Activated T-cell treated with anti-CD3 and anti-CD28 coated beads, Interleukin-2, amount 50 U/mL, for 48 hours (primary cell): ENCODE measurements around the gene TM9SF2.
A peak's percentile ranks its signal among the peaks of the same experiment; 100 is the strongest.
"Not testable (repeated sequence)": the region's sequence is repeated elsewhere in the genome, so short reads cannot be mapped to it uniquely, and the experiment has no call there.

Experiments used
- DNase-seq, 2 experiments: peaks; one replicate each; pipeline ENCODE4 v3.0.0-alpha.2; 2020

The TM9SF2 gene

DNA sequence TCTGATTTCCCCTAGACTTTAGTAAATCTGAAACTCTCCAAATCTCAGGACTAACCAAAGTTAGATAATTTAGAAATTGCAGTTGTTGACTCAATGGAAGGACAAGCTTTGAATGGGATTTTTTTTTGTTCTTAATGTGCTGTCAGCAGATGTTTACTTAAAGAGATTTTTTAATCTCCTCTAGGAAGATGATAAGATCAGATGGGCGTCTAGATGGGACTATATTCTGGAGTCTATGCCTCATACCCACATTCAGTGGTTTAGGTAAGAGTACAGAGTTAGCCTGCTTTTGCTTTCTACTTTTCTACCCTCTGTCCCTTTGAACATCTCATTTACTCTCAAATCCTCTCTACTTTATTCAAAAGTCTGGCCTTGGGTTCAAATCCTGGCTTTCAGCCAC lies 39.3 kb downstream of the TM9SF2 start:
- no peak for DNase-seq

DNA sequence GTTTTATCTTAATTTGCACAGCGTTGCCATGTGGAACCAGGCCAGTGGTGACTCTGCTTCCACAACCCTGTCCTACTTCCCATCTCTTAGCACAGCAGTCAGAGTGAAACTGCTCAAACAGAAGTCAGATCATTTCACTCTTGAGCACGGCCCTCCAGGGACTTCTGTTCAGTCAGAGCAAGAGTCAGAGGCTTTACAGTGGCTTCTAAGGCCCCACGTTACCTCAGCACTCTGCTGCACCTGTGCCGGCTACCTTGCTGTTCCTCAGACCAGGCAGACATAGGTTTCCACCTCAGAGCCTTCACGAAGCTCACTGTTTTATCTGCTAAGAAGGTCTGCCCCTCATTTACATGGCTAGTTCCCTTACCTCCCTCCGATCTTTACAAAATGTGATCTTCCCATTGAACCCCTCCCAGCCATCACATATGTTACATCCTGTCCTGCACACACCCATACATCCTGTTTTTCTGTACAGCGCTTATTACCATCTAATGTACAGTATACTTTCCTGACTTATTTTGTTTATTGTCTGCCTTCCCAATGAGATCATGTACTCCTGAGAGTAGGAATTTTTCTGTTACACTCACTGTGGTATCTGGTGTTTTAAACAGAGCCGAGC lies 41.6 kb downstream of the TM9SF2 start:
- DNase-seq: peak; percentile 52 to 70

DNA sequence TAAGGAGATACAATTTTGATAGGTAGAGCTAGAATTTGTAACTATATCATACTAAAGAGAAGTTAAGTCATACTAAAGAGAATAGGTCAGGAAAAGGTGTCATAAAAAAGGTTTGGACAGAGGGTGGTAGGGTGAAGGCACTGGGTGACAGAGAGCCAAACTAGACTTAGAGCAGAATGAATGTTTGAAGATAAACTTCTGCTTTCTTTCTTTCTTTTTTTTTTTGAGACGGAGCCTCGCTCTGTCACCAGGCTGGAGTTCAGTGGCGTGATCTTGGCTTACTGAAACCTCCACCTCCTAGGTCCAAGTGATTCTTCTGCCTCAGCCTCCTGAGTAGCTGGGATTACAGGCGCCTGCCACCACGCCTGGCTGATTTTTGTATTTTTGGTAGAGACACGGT lies 44.1 kb downstream of the TM9SF2 start:
- DNase-seq: no peak

DNA sequence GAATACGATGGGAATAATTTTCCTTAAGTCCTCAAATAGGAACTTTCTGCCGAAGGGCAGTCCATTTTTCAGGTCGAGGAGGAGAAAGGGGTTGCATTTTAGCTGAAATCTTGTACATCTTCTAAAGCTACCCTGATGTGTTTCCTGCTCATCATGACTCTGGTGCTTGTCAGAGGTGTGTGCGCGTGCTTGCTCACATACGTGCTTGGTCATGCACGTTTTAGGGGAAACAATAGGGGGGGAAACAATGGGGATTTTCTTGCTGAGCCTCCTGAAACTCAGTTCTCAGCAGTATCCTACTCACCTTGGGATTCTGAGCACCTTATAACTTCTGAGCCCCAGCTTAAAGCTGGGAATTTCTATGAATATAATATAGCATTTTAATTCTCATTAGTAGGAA lies 44.7 kb downstream of the TM9SF2 start:
- DNase-seq: no peak

DNA sequence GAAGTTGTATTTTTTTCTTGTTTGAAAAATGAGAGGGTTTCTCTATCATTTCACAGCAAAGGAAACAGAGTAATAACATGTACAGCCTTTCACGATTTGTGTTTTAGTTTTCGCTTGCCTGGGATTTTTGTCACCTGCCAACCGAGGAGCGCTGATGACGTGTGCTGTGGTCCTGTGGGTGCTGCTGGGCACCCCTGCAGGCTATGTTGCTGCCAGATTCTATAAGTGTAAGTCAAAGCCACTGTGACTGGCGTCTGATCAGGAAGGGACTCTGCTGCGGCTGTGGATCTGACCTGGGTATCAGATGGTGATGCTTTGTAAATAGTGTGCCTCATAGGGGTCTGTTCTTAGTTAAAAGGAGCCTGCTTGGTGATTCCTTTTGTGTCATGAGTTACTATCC lies 45.6 kb downstream of the TM9SF2 start:
- DNase-seq: no peak

DNA sequence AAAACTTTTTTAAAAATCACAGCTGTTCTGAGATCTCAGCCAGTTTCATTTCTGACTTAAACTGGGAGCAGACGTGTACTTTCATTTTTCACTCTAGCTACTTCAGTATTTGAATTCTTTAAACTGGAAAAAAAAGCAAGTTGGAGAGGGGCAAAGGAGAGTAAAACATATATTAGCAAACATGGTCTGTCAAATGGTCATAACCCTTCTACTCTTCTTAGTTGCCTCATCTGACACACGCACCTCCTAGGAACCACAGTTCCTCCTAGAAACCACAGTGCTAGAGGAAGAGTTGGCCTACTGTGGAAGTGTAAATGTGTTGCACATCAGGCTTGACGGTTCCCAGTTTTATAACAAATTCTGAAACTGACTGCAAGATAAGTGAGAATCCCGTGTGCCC lies 47.2 kb downstream of the TM9SF2 start:
- no peak for DNase-seq

DNA sequence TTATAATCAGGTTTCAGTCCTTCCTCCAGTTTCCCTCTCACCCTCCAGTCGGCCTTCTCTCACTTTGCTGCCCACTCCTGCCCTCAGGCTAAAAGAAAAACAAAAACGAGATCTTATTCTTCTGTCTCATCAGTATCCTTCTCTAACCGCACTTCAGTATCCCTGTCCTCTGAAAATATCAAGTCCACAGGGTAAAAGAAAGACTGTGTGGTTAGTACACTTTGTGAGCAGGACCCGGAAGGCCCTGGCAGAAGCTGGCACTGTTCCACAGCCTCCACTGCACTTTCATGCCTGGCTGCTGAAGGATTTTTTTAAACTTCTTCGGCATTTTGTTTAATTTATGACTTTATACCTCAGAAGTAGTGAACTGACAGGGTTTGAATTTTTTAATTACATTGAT lies 51.8 kb downstream of the TM9SF2 start:
- DNase-seq: no peak

DNA sequence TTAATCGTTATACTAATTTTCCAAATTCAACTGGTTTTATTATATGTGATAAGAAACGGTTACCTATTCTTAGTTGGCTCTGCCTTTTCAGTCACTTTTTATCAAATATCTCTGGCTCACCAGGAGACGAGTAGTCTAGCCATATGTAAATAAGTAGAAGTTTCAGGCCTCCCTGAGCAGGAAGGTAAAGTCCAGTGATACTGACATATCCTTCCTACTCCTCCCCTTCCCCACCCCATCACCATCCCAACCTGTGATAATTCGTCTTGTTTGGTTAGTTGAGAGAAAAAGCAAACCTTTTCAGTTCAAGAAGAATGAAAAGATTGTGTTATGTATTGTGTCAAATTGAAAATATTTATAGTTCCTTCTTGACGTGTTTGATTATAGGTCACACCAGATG lies 53.9 kb downstream of the TM9SF2 start:
- no peak for DNase-seq

DNA sequence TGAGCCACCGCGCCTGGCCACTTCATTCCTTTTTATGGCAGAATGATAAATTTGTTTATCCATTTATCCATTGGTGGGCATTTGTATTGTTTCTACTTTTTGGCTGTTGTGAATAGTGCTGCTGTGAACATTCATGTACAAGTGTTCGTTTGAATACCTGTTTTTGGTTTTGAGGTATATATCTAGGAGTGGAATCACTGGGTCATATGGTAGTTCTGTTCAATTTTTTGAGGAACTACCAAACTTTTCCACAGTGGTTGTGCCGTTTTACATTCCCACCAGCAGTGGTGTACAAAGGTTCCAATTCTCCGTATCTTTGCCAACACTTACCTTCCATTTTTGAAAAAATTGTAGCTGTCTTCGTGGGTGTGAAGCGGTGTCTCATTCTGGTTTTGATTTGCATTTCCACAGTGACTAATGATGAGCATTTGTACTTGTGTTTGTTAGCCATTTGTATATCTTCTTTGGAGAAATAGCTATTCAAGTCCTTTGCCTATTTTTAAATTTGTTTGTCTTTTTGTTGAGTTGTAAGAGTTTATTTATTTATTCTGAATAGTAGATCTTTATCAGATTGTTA lies 55.7 kb downstream of the TM9SF2 start:
- DNase-seq: no peak

DNA sequence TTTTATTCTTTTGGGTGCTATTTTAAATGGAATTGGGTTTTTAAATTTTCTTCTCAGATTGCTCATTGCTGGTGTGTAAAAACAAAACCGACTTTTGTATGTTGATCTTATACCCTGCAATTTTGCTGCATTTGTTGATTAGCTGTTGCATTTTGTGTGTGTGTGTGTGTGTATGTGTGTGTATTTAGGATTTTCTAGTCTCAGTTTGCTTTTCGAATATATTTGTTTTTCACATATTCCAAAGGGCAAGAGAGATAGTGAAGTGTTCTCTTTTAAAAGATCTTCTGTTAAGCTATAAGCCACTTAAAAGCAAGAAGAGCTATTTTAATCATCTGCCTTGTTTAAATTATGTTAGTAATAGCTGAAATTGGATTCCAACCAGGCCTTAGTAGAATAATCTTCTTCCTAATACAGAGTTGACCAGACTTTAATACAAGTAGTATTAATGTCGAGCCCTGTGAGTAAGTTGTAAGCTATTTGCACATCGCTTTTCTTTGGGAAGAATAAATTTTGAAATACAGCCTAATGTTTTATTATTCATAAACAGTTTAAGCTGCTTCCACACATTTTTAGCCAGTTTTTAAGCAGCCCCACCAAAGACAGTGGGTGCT lies 57.4 kb downstream of the TM9SF2 start:
- no peak for DNase-seq

DNA sequence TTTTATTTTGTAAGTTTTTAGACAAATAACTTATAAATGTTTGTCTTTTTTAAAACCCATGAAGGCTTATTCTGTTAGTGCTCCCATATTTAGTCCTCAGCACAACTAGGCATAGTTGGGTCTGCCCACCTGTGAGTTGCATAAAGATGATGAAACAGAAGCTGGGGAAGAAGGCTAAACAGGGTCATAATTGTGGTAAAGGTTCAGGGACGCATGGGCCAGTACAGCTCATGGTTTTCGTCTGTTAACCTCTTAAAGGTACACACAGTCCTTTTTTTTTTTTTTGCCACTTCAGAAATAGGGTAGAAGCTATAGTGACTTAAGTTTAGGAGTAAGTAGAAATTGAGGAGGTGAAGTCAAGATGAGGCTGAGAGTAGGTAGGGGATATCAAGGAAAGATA lies 58.3 kb downstream of the TM9SF2 start:
- no peak for DNase-seq

DNA sequence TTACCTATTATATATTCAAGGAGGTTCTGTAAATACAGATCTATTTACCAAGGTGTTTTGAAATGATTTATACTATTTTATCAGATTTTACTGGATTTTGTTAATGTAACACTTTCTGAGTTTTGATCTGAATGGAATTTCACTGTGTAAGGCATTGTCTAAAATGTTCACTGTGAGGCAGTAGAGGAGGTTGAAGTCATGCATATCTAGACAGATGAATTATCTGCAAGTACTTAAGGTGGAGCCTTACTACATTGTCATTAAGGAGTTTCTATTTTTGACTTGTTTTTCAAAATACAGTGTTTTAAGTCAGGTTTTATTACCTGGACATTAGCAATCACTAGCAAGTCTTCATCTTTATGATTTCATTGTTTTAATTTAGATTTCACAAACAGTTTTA lies 62.1 kb downstream of the TM9SF2 start:
- no peak for DNase-seq

DNA sequence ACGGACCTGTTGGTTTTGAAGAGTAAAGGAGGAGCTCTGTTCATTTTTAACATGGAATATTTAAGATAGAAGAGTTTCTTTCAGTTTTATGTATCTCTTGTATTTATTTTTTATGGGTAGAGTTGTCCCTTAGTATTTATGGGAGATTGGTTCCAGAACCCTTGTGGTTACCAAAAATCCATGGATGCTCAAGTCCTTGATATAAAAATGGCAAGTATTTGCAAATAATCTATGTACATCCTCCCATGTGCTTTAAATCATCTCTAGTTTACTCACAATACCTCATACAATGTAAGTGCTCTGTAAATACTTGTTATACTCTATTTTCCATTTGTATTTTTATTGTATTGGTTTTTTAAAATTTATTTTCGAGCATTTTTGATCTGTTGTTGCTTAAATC lies 63.1 kb downstream of the TM9SF2 start:
- DNase-seq: no peak

DNA sequence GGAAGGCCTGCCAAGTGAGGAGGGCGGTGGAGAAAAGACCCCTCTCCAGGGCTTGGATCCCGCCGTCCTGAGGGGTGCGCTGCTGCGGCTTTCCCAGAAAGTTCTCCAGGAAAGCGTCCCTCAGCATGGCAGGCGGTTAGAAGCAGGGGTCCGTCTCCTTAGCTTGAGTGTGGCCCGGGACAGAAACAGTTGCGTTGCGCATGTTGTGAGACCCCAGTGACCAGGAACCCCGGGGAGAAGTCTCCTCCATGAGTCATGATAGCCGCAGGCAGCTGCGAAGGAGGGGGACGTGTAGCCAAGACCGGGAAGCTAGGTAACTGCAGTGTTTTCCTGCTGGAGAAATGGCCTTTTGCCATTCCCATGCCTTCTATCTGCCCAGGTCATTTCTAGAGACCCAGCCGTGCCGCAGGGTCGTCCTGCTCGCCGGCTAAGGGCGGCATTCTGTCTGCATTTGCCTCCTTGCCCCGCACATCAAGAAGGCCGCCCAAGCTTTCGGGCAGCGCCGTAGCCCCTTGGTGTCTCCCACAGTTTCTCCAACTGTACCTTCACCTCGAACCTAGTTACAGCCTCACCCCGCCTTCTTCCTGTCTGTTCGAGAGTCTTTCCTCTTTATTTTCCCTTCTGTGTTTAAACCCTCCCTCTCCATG lies 64.3 kb downstream of the TM9SF2 start:
- no peak for DNase-seq

DNA sequence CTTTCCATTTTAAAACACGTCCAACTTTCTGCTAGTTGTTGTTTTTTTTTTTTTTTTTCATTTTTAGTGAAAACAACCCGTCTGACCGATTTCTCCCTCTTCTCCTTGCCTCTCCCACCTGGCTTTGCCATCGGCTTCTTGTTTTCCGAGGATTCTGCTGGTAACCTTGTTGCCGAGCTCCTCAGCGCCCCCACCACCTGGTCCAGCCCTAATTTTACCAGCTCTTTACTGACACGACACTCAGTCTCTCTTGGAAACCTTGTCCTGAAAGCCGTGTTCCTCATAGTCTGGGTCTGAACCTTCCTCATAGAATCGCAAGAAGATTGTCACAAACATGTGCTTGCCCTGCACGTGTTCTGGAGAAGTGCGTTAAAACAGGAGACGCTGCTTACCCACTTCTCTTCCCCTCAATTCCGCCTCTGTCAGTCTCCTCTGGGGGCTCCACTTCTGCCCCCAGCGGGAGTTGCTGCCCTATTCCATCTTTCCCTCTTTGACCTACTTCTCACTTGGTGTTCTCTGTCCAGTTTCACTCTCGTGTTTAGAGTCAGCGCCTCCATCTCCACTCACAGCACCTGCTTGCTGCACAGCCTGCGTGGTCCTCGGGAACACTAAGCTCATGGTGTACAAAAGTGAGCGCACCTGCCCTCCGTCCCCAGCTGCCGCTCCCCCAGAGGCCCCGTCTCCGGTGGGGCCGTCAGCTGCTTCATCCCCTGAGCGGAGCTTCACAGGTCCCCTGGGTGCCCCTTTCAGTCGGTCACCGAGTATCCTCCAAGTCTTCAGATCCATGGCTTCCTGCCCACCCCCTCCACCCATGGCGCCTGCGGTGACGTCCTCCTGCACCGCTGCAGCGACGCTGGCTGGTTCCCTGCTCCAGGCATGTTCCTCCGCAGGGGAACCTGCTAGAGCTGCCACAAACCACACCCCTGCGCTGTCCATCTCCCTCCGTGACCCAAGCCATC lies 65.1 kb downstream of the TM9SF2 start:
- DNase-seq: no peak

DNA sequence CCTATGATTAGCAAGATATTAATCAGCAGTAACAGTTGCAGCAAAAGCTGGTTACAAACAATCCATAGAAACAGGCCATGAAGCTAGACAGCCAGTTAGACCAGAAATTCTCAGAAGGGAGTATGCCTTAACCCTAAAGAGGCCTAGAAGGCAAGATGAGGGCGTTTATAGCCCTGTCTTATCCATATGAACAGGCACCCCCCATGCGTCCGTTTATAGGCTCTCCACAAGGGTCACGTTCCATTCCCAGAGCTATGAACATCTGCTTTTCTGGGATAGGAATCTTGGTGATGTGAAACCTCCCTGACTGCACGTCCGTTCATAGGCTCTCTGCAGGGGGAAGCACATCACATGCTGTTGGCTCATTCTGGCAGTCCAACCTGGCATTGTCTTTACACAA lies 67.6 kb downstream of the TM9SF2 start:
- DNase-seq: not testable (repeated sequence)

DNA sequence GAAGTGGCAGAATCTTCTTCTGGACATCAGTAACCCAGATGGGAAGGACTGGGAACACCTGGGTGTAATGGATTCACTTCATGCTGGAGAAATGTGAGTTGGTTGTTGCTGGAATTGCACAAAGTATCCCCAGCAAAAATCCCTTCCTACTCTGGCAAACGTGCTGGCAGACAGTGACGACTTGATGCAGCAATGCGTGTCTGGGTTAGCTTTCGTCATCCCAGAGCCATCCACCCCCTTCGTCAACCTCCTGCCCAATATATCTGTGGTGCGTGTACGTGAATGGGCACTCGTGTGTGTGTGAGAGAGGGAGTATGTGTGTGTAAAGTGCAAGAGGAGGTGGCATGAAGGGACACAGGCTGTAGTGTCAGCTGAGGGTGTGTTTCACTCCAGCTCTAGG lies 70.9 kb downstream of the TM9SF2 start:
- DNase-seq: no peak

DNA sequence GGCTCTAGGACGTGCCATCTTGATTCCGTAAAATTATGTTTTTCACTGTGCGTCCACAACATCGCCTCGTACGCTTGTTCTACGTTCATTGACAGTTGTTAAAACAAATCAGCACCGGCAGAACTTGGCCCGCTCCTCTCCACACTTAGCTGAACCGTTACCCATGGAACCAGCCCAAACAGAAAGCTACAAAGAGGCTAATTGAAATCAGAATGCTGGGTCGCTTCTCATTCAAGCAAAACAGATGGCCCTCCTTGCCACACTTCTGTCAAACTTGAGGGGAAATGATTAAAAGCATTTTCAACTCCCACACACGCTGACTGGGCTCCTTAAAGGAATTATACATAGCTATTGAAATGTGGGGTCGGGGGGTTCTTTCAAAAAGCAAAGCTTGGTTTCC lies 71.6 kb downstream of the TM9SF2 start:
- no peak for DNase-seq

DNA sequence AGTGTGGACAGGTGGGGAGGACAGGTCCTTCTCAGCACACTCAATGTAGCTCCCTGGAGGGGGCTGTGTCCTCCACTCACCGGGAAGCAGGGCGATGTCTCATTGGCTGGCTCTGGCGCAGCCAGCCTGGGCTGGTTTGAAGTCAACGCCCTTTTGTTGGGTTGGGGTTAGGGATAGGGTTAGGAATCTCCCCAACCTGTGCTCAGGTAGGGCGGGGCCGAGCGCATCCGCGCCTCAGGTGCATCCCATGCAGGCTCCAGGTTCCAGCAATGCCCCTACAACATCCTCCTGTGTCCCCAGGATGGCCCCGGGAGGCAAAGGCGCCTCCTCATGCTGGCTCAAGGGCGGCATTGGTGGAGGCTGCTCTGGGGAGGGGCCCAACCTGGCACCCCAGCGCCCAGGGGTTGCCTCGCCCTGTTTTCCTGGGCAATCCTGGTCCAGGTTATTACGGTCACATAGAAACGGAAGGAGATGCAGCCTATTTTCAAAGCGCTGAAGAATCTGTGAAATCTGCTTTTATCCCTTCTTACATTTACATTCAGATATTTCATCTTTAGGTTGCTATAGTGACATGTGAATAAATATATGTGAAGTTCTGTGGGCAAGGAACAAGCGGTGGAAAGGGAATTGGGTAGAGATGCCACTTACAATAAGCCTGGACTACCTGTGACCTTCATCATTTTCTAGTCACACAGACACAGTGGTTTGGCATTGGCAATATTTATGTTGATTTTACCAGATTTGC lies 74.3 kb downstream of the TM9SF2 start:
- no peak for DNase-seq

DNA sequence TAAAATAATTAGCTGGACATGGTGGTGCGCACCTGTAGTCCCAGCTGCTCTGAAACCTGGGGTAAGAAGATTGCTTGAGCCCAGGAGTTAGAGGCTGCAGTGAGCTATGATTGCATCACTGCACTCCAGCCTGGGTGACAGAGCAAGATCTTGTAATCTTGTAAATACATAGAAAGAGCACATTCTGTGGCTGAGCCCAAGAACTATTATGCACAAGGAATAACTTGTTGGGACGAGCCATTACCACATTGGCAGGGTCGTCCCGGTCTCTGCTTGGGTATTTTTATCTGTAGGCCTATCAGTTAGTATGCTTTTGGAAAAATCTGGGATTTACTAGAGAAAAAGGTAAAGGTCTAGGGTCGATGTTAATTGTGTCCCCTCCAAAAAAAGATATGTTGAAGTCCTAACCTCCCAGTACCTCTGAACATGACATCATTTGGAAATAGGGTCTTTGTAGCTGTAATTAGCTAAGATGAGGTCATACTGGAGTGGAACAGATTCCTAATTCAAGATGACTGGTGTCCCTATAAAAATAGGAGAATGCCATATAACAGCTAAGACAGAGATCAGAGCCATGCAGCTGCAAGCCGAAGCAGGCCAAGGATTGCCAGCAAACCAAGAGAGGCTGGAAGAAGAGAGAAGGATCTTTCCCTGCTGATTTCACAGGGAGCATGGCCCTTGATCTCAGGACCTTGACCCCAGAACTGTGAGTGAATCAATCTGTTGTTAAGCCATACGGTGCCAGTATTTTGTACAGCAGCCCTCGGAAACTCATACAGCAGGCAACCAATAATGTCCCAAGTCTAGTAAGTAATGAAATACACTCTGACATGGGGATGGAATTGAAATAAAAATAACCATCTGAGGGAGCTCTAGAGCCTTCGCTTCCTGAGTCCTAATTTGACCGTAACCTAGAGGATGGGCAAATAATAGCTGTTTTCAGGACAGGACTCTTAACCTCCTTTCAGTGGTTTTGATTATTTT lies 77.0 kb downstream of the TM9SF2 start:
- DNase-seq: no peak
